WTC11 (cell line): ENCODE measurements around the gene INTS7. TPM values are rescaled to one million over a fixed set of nuclear protein-coding genes. Genes with fewer than 3 reads are reported as not detected.

ENCODE experiments used
- ATAC-seq: fragments of 200-7000 bp; cut with Tn5 transposase; 2 replicates; pipeline ENCODE4 v1.10.0; 2021; ENCODE audit warnings: mild to moderate bottlenecking, moderate library complexity
- CTCF ChIA-PET: fragments of 300-600 bp; sonication (Branson Sonifier 250); formaldehyde crosslinking; loops from one replicate; lab custom pipeline; 2021; ENCODE audit warnings: antibody characterized with exemption; lab: Charles Lee
- POLR2A ChIA-PET: fragments of 350-600 bp; sonication (Branson Sonifier 250); formaldehyde crosslinking; loops from one replicate; lab custom pipeline; 2021; ENCODE audit warnings: antibody characterized with exemption; lab: Charles Lee
- DNase-seq: peaks from one replicate; pipeline ENCODE4 v3.0.0; 2021; ENCODE audit warnings: low spot score
- H3K27ac Mint-ChIP-seq: 2 replicates; pipeline ENCODE4 v1.8.0; 2021; ENCODE audit warnings: mixed read lengths
- H3K27me3 Mint-ChIP-seq: 2 replicates; pipeline ENCODE4 v1.8.0; 2021; ENCODE audit warnings: low read depth, mild to moderate bottlenecking, moderate library complexity, mixed read lengths
- H3K36me3 Mint-ChIP-seq: 2 replicates; pipeline ENCODE4 v1.8.0; 2021; ENCODE audit warnings: mixed read lengths
- H3K4me1 Mint-ChIP-seq: 2 replicates; pipeline ENCODE4 v1.8.0; 2022; ENCODE audit warnings: mixed read lengths
- H3K4me3 Mint-ChIP-seq: 2 replicates; pipeline ENCODE4 v1.8.0; 2021; ENCODE audit warnings: mild to moderate bottlenecking, moderate library complexity, mixed read lengths
- H3K9me3 Mint-ChIP-seq: 2 replicates; pipeline ENCODE4 v1.8.0; 2021; ENCODE audit warnings: mixed read lengths
- ATF2 ChIP-seq: sonication (generic); formaldehyde crosslinking; IDR thresholded peaks from 2 replicates; pipeline ENCODE4 v1.8.1; 2022; ENCODE audit warnings: low read depth, missing genetic modification reagents, borderline replicate concordance
- ATF6 ChIP-seq: sonication (generic); formaldehyde crosslinking; IDR thresholded peaks from 2 replicates; pipeline ENCODE4 v1.8.1; 2023; ENCODE audit warnings: mild to moderate bottlenecking, missing genetic modification reagents
- CDX4 ChIP-seq: fragments of 250-450 bp; sonication (Bioruptor Pico); IDR thresholded peaks from 2 replicates; pipeline ENCODE4 v1.9.0; 2021; ENCODE audit warnings: moderate library complexity, mild to moderate bottlenecking, inconsistent platforms, borderline replicate concordance
- E2F4 ChIP-seq: sonication (generic); formaldehyde crosslinking; IDR thresholded peaks from 2 replicates; pipeline ENCODE4 v1.8.1; 2022; ENCODE audit warnings: low read depth, mild to moderate bottlenecking, moderate library complexity, missing genetic modification reagents, borderline replicate concordance
- ELF4 ChIP-seq: sonication (generic); formaldehyde crosslinking; IDR thresholded peaks from 2 replicates; pipeline ENCODE4 v1.8.1; 2022; ENCODE audit warnings: low read depth, mild to moderate bottlenecking, moderate library complexity, missing genetic modification reagents
- ERG ChIP-seq: fragments of 250-450 bp; sonication (Bioruptor Pico); IDR thresholded peaks from 2 replicates; pipeline ENCODE4 v1.8.0; 2021; ENCODE audit warnings: mild to moderate bottlenecking
- ETV6 ChIP-seq: sonication (generic); formaldehyde crosslinking; IDR thresholded peaks from 2 replicates; pipeline ENCODE4 v1.8.1; 2022; ENCODE audit warnings: mild to moderate bottlenecking, missing genetic modification reagents
- FOXK1 ChIP-seq: sonication (generic); formaldehyde crosslinking; IDR thresholded peaks from 2 replicates; pipeline ENCODE4 v1.8.0; 2022; ENCODE audit warnings: mild to moderate bottlenecking, moderate library complexity, missing genetic modification reagents
- FOXP4 ChIP-seq: sonication (generic); formaldehyde crosslinking; IDR thresholded peaks from 2 replicates; pipeline ENCODE4 v1.8.0; 2022; ENCODE audit warnings: mild to moderate bottlenecking, missing genetic modification reagents
- HMGA2 ChIP-seq: fragments of 250-450 bp; sonication (Bioruptor Pico); IDR thresholded peaks from 2 replicates; pipeline ENCODE4 v1.4.0; 2021; ENCODE audit warnings: mild to moderate bottlenecking, moderate library complexity
- NR1H2 ChIP-seq: sonication (generic); formaldehyde crosslinking; IDR thresholded peaks from 2 replicates; pipeline ENCODE4 v1.9.0; 2021; ENCODE audit warnings: mild to moderate bottlenecking, moderate library complexity, missing genetic modification reagents
- NR2C2 ChIP-seq: sonication (generic); formaldehyde crosslinking; IDR thresholded peaks from 2 replicates; pipeline ENCODE4 v1.8.0; 2022; ENCODE audit warnings: mild to moderate bottlenecking, missing genetic modification reagents
- NR3C1 ChIP-seq: sonication (generic); formaldehyde crosslinking; conservative IDR thresholded peaks from 2 replicates; pipeline ENCODE4 v1.8.1; 2023; ENCODE audit warnings: low read depth, mild to moderate bottlenecking, missing genetic modification reagents
- PRDM15 ChIP-seq: sonication (generic); formaldehyde crosslinking; IDR thresholded peaks from 2 replicates; pipeline ENCODE4 v1.8.0; 2022; ENCODE audit warnings: missing genetic modification reagents
- TEAD1 ChIP-seq: sonication (generic); formaldehyde crosslinking; IDR thresholded peaks from 2 replicates; pipeline ENCODE4 v1.8.0; 2022; ENCODE audit warnings: mild to moderate bottlenecking, missing genetic modification reagents
- TP53 ChIP-seq: sonication (generic); formaldehyde crosslinking; IDR thresholded peaks from 2 replicates; pipeline ENCODE4 v1.8.1; 2023; ENCODE audit warnings: mild to moderate bottlenecking, missing genetic modification reagents
- ZNF281 ChIP-seq: sonication (generic); formaldehyde crosslinking; IDR thresholded peaks from 2 replicates; pipeline ENCODE4 v1.8.0; 2023; ENCODE audit warnings: mild to moderate bottlenecking, missing genetic modification reagents
- total RNA-seq: library from RNA; stranded (reverse); gene quantifications from 3 replicates; pipeline ENCODE4 v1.2.3, GENCODE V29; 2021

The INTS7 gene
- total RNA-seq, 1 experiment from 2014 or later, result 17.2 TPM

- TF ChIP-seq NR2C2 (no peak), ETV6 (CRISPR knock-in tag) (no peak), FOXK1 (CRISPR knock-in tag) (no peak)
Observed at GRCh38 chr1:211894312-211894711, 141.0 kb downstream of the INTS7 start (continued).

- CTCF ChIA-PET, result no interaction called here
- no peaks in the 10 kb centered on the region for H3K36me3 Mint-ChIP-seq
- POLR2A ChIA-PET, result no interaction called here
- H3K4me1 Mint-ChIP-seq, result peaks cover 3% of the 10 kb centered on the region
- no peak overlapping the region for H3K27ac Mint-ChIP-seq
- H3K4me3 Mint-ChIP-seq, result no peak overlapping the region
- peaks cover 18% of the 10 kb centered on the region for H3K27me3 Mint-ChIP-seq
- DNase-seq (no peak), ATAC-seq (no peak)
- peaks cover 8% of the 10 kb centered on the region for H3K9me3 Mint-ChIP-seq
- TF ChIP-seq HMGA2 (CRISPR knock-in tag) (no peak), NR3C1 (no peak), PRDM15 (no peak), NR1H2 (no peak), ELF4 (no peak), ZNF281 (CRISPR knock-in tag) (no peak), TEAD1 (CRISPR knock-in tag) (no peak), TP53 (no peak), ATF6 (CRISPR knock-in tag) (no peak), FOXP4 (CRISPR knock-in tag) (no peak), ERG (no peak), ATF2 (no peak), CDX4 (CRISPR knock-in tag) (no peak), FOXK1 (CRISPR knock-in tag) (no peak), E2F4 (CRISPR knock-in tag) (no peak)
Observed at GRCh38 chr1:211893260-211893659, 142.1 kb downstream of the INTS7 start.
